Esophagus muscularis mucosa (tissue), 4 donors: ENCODE results near the gene MAGEA8.

Experiments
- EP300 ChIP-seq: sonication (generic); formaldehyde crosslinking; IDR thresholded peaks from one replicate; pipeline ENCODE4 v1.6.1; 2017; ENCODE audit warnings: antibody characterized with exemption
- POLR2A ChIP-seq: fragments of 450-650 bp; IDR thresholded peaks from one replicate; pipeline ENCODE4 v1.6.1; 2017; ENCODE audit warnings: antibody characterized with exemption, moderate library complexity, mild to moderate bottlenecking, low read depth
- POLR2AphosphoS5 ChIP-seq, 2 donors: sonication (generic); formaldehyde crosslinking; IDR thresholded peaks; one replicate each; pipeline ENCODE4 v1.6.1; 2017; ENCODE audit warnings: antibody characterized with exemption in 2 of 2
- TF ChIP-seq, protein P1 (sequence below), 3 experiments: fragments of 200-600 bp in 2 of 3; fragments of 450-650 bp in 1 of 3; sonication (generic) in 2 of 3; IDR thresholded peaks; one replicate each; pipeline ENCODE4 v1.5.1; 2017 to 2019; ENCODE audit warnings: antibody characterized with exemption in 3 of 3, mild to moderate bottlenecking in 2 of 3, moderate library complexity in 1 of 3

DNA sequence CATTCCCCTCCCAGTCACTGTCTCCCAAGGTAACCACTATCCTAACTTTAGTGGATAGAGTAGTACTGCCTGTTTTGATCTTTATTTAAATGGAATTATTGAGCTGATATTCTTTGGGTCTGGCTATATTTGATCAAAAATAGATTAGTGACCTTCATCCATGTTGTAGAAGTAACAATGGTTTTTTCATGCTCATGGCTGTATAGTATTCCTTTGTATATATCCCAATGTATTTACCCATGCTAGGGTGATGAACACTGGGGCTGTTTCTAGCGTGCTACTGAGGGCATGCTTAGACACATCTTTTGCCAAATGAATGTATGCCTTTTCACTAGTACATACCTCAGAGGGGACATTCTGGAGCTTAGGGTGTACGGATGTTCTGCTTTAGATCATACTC is 10.1 kb upstream of the MAGEA8 start:
- TF ChIP-seq POLR2A (no peak), EP300 (no peak), POLR2AphosphoS5 (IDR thresholded peaks at IDR 0.05) (no peak)
- TF ChIP-seq, protein P1, sequence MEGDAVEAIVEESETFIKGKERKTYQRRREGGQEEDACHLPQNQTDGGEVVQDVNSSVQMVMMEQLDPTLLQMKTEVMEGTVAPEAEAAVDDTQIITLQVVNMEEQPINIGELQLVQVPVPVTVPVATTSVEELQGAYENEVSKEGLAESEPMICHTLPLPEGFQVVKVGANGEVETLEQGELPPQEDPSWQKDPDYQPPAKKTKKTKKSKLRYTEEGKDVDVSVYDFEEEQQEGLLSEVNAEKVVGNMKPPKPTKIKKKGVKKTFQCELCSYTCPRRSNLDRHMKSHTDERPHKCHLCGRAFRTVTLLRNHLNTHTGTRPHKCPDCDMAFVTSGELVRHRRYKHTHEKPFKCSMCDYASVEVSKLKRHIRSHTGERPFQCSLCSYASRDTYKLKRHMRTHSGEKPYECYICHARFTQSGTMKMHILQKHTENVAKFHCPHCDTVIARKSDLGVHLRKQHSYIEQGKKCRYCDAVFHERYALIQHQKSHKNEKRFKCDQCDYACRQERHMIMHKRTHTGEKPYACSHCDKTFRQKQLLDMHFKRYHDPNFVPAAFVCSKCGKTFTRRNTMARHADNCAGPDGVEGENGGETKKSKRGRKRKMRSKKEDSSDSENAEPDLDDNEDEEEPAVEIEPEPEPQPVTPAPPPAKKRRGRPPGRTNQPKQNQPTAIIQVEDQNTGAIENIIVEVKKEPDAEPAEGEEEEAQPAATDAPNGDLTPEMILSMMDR (IDR thresholded peaks at IDR 0.05): no peak
